Thyroid gland (tissue), 4 donors: Measurements from ENCODE around the gene COBLL1.

ENCODE experiments used
- CTCF ChIP-seq, 6 experiments: fragments of 200-600 bp in 3 of 6; fragments of 450-650 bp in 3 of 6; sonication (generic) in 3 of 6; IDR thresholded peaks; one replicate each; pipeline ENCODE4 v1.5.1; 2016 to 2019; ENCODE audit warnings: antibody characterized with exemption in 6 of 6, mild to moderate bottlenecking in 2 of 6, inconsistent platforms in 1 of 6, moderate library complexity in 1 of 6
- POLR2A ChIP-seq, 2 donors: fragments of 450-650 bp; IDR thresholded peaks; one replicate each; pipeline ENCODE4 v1.6.1; 2017; ENCODE audit warnings: antibody characterized with exemption in 2 of 2, mild to moderate bottlenecking in 2 of 2, moderate library complexity in 1 of 2

- TF ChIP-seq CTCF (IDR thresholded peaks at IDR 0.05): no peak
- TF ChIP-seq POLR2A (IDR thresholded peaks at IDR 0.05): no peak
Measured at GRCh38 chr2:164701565-164701964, 140.1 kb downstream of the COBLL1 start.
